HEK293T (cell line): Measurements from ENCODE around the gene SLC6A12.

Source experiments
- FOXA1 ChIP-seq: fragments of 450-650 bp; IDR thresholded peaks from 2 replicates; pipeline ENCODE4 v1.6.1; 2016; ENCODE audit warnings: mild to moderate bottlenecking
- FOXK2 ChIP-seq: fragments of 450-650 bp; IDR thresholded peaks from 2 replicates; pipeline ENCODE4 v1.6.1; 2016; ENCODE audit warnings: mild to moderate bottlenecking
- FOXM1 ChIP-seq: fragments of 450-650 bp; IDR thresholded peaks from 2 replicates; pipeline ENCODE4 v1.6.1; 2017; ENCODE audit warnings: mild to moderate bottlenecking, borderline replicate concordance
- NFRKB ChIP-seq: fragments of 450-650 bp; IDR thresholded peaks from 2 replicates; pipeline ENCODE4 v1.6.1; 2016; ENCODE audit warnings: mild to moderate bottlenecking, moderate library complexity
- SP1 ChIP-seq: fragments of 450-650 bp; IDR thresholded peaks from 2 replicates; pipeline ENCODE4 v1.6.1; 2017
- SUZ12 ChIP-seq: fragments of 450-650 bp; IDR thresholded peaks from 2 replicates; pipeline ENCODE4 v1.6.1; 2016; ENCODE audit warnings: mild to moderate bottlenecking
- ZNF384 ChIP-seq: fragments of 450-650 bp; IDR thresholded peaks from 2 replicates; pipeline ENCODE4 v1.6.1; 2016

DNA sequence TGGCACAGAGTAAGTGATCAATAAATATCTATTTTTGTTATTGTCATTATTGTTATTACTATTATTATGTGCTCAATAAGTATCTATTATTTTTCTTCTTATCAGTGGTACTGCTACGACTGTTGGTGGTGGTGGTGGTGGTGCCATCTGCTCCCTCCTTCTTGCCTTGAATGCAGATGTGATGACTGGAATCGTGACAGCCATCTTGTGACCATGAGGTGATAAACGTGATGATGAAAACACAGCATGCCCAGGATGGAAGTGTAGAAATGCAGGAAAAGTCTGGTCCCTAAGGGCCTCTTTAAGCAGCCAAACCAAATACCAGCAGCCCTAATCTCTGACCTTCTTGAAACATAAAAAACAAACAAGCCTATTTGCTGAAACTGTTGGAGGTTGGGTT, 22.4 kb downstream of the SLC6A12 start:
- TF ChIP-seq FOXK2, result no peak
- no peak for TF ChIP-seq FOXA1
- TF ChIP-seq FOXM1, result no peak
- TF ChIP-seq NFRKB, result no peak
- no peak for TF ChIP-seq SUZ12
- no peak for TF ChIP-seq SP1
- TF ChIP-seq ZNF384, result no peak
